GM04503 (cell line): ENCODE data around the gene TRAF7.
"Not testable (repeated sequence)": the region's sequence is repeated elsewhere in the genome, so short reads cannot be mapped to it uniquely, and the experiment has no call there.

Source experiments
- DNase-seq: peaks from one replicate; pipeline ENCODE4 v3.0.0-alpha.2; 2012; ENCODE audit warnings: low read depth

TRAF7 gene

GRCh38 chr16:2155091-2155950, at the start of gene TRAF7:
Gene TRAF7, plus strand, starts transcription at chr16:2155782. Its CDS starts 8,139 bp downstream, at chr16:2163921.
- peak; percentile 100 for DNase-seq

- not testable (repeated sequence) for DNase-seq
Measured at GRCh38 chr16:2106211-2106610, 49.4 kb upstream of the TRAF7 start.

- not testable (repeated sequence) for DNase-seq
Measured at GRCh38 chr16:2107121-2107790, 48.3 kb upstream of the TRAF7 start.

GRCh38 chr16:2107791-2108125, 47.8 kb upstream of the TRAF7 start:
- DNase-seq, result not testable (repeated sequence)

- DNase-seq, result not testable (repeated sequence)
Measured at GRCh38 chr16:2108446-2109270, 46.9 kb upstream of the TRAF7 start.

GRCh38 chr16:2109271-2109580, 46.4 kb upstream of the TRAF7 start:
- DNase-seq, result not testable (repeated sequence)

- not testable (repeated sequence) for DNase-seq
Measured at GRCh38 chr16:2109872-2110271, 45.7 kb upstream of the TRAF7 start.

GRCh38 chr16:2110332-2111008, 45.1 kb upstream of the TRAF7 start:
- DNase-seq, result not testable (repeated sequence)

- DNase-seq, result not testable (repeated sequence)
Measured at GRCh38 chr16:2111009-2111353, 44.6 kb upstream of the TRAF7 start.

GRCh38 chr16:2111412-2112335, 43.9 kb upstream of the TRAF7 start:
- DNase-seq, result not testable (repeated sequence)

- DNase-seq, result not testable (repeated sequence)
Measured at GRCh38 chr16:2112539-2113106, 43.0 kb upstream of the TRAF7 start.

- DNase-seq, result not testable (repeated sequence)
Measured at GRCh38 chr16:2114225-2114624, 41.4 kb upstream of the TRAF7 start.

- not testable (repeated sequence) for DNase-seq
Measured at GRCh38 chr16:2114885-2115590, 40.5 kb upstream of the TRAF7 start.

GRCh38 chr16:2115591-2115973, 40.0 kb upstream of the TRAF7 start:
- DNase-seq, result no peak

- not testable (repeated sequence) for DNase-seq
Measured at GRCh38 chr16:2116428-2116827, 39.2 kb upstream of the TRAF7 start.

- DNase-seq, result not testable (repeated sequence)
Measured at GRCh38 chr16:2117341-2117740, 38.2 kb upstream of the TRAF7 start.

- DNase-seq, result not testable (repeated sequence)
Measured at GRCh38 chr16:2117960-2118722, 37.4 kb upstream of the TRAF7 start.

- DNase-seq, result not testable (repeated sequence)
Measured at GRCh38 chr16:2121325-2121724, 34.3 kb upstream of the TRAF7 start.

GRCh38 chr16:2121853-2122252, 33.7 kb upstream of the TRAF7 start:
- DNase-seq, result no peak
